Smooth muscle cell of the brain vasculature (primary cell): ENCODE results near the gene EBLN2.
"Not testable (repeated sequence)": the region's sequence is repeated elsewhere in the genome, so short reads cannot be mapped to it uniquely, and the experiment has no call there.

Experiments
- DNase-seq: peaks from one replicate; pipeline ENCODE4 v3.0.0-alpha.2; 2012; ENCODE audit warnings: low read depth, low spot score

The EBLN2 gene

DNA sequence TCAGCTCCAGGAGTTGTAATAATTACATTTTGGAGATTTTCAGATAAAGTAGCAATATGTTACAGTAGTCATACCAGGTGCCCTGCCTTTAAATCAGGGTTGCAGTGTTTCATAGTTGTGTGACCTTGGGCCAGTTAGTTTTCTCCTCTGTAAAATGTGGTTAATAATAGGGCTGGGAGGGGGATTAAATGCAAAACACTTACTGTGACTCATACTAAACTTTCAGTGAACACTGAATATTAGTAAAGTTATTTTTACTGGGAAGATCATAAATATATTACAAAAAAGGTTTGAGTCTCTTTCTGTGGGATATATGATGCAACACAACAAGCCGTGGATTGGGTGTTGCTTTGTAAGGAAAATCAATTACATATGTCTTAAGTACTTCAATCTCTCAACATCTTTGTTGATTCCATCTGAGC is 1.1 kb upstream of the EBLN2 start:
- DNase-seq: no peak

DNA sequence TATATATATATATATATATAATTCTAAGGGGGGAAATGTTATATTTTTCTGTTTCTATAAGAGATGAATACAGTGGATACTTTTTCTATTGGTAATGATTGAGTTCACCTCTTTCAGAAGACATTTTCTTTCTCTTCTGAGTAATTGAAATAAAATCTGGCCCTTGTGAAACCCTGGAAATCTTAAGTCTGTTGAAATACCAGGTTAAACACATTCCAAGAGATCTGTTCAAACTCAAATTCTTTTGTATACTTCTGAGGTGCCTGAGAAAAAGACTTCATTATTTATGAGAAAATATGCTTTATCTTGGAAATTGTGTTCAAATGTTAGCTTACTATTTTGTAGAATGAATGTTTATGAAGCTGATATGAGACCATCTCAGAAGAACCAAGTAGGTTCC is 4.8 kb downstream of the EBLN2 start:
- DNase-seq: not testable (repeated sequence)

DNA sequence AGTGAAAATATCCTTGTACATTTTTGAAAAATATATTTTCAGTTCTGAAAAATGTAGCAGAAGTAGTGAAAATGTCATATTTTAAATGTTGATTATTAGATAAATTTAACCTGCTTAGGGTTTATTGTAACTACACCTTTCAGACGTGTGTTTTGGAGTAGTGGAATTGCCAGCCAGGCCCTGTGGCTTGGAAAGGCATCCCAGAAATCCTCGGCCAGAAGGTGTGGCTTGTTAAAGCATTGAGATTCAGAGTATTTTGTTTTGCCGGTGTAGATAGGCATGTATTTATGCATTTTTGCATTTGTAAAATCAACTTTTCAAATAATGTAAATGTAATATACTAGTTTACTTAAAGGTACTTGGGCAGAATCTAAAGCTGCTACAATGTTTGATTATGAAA is 7.0 kb downstream of the EBLN2 start:
- no peak for DNase-seq

DNA sequence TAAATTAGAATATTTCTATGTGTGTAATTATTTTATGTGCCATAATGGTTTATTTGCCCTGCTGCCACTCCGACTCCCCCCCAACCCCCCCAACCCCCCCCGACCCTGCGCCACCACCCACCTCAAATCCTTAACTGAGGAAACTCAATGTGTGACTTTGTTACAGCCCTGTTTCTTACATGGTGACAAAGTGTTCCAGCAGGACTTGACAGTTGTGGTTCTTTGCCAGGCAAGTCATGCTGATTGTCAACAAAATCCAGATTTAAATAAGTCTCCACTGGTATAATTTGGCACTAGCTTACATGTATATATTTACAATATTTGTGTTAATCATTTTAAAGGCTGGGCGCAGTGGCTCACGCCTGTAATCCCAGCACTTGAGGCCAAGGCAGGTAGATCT is 7.7 kb downstream of the EBLN2 start:
- no peak for DNase-seq

DNA sequence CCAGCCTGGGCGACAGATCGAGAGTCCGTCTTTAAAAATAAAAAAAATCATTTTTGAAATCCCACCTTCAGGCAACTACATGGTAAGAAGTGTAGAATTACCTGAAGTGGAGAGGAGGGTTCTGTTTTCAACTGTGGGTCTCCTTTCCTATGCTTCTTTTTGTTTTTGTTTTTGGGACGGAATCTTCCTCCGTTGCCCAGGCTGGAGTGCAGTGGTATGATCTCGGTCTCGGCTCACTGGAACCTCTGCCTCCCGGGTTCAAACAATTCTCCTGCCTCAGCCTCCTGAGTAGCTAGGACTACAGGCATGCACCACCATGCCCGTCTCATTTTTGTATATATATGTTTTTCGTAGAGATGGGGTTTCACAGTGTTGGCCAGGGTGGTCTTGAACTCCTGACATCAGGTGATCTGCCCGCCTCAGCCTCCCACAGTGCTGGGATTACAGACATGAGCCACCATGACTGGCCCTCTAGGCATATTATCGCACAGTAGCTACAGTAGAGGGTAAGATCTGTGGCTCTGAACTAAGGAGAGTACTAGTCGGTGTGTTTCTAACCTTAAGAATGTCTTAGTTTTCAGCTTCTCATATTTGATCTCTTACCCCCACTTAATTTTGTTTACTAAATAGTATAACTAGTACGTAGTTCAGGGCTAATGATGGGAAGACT is 8.5 kb downstream of the EBLN2 start:
- DNase-seq: no peak

DNA sequence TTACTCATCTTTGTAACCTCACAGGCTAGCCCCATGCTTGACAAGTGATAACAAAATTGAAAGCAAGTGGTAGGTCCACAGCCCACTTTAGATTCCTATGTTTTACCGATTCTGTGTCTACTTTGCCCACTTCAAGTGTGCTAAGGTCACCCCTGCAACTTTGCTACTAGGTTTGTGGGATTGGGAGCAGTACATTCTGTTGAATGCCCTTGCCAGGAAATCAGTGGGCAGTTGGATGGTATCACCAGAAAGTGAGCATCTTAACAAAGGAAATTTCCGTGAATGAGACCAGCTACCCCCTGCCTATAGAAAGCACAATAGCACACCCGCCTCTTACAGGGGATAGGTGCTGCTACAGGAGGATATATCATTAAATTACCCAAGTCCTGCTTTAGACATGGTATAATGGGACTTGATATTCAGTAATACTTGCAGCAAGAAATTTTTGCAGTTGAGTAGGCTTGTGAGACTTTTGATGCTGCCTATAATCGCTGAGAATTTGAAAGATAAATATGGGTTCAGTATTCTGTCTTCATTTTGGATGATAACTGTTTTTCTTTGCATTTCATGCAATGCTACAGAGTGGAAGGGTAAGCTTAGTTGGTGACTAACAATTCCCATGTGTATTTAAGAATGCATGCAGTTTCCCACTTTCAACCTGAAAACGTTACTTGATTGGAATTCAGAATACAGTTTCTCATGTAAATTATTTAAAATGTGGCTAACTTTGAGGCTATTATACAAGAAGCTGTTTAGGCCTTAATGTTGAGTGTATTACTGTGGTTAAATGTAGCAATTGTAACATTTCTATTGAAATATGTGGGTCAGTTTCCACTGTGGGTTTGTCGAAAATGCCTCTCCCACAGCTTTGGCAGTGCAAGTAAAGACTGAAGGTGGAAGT is 9.5 kb downstream of the EBLN2 start:
- DNase-seq: no peak

DNA sequence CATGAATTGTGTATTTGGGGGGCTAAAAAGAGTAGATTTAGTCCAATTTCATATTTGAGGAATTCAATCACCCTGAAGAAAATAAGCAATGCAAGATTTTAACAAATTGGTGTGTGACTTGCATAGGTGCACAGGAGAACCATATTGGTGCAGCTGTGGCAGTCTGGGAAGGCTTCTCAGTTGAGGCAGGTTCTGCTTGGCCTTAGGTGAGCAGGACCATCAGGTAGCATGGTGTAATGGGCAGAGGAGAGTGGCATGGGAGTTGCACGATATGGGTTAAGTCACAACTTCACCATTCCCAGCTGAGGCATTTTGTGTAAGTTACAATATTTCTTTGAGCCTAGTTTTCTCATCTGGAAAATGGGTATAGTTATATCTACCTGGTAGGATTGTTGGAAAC is 10.5 kb downstream of the EBLN2 start:
- DNase-seq: no peak

DNA sequence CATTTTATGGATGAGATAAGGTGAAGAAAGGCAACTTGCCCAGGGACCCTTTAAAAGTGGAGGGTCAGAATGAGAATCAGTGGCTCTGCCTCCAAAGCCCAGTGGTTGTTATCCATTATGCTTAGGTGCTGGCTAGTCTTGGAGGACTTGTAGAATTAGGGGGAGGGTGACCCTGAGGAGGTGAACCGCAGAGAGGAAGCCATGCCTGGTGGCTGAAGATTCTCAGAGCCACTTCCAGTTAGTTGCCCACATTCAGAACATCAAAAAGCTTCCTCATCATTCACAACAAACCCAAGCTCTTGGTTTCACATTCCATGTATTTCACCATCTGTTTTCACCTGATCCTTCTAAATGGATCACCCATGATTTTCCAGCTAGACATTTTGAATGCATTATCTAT is 11.2 kb downstream of the EBLN2 start:
- no peak for DNase-seq

DNA sequence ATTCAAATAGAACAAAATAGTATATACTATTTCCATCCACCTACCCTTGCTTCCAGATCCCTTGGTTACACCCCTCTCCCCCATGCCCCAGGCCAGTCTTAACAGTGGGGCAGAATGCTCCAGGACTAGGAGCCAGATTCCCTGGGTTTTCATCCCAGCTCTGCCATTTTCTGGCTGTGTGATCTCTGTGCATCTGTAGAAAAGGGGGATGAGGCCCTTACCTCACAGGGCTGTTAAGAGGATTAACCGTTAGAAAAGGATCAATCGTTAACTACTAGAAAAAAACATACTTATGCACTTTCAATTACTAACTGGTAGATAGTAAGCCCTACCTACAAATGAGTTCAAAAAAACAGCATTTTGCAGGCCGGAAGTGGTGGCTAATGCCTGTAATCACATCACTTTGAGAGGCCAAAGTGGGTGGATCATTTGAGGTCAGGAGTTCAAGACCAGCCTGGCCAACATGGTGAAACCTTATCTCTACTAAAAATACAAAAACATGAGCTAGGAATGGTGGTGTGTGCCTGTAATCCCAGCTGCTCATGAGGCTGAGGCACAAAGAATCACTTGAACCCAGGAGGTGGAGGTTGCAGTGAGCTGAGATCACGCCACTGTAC is 11.7 kb downstream of the EBLN2 start:
- DNase-seq: no peak

DNA sequence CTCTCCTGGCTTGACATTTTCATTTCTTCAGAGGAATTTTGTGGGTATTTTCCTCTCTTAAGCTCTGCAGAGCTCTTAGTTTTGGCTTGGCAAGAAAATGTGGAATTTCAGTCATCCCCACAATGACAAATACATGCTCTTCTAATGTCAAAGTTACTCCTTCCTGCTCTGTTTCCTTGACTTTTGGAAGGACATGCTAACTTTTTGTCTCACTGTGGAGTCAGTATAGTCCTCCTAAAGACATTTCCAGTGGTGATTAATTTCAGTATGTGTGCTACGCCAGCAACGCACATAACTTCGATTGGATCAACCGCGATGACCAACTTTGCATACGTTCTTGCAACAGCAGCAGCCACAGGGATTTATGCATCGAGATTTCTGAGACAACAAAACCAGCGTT is 13.3 kb downstream of the EBLN2 start:
- DNase-seq: no peak

DNA sequence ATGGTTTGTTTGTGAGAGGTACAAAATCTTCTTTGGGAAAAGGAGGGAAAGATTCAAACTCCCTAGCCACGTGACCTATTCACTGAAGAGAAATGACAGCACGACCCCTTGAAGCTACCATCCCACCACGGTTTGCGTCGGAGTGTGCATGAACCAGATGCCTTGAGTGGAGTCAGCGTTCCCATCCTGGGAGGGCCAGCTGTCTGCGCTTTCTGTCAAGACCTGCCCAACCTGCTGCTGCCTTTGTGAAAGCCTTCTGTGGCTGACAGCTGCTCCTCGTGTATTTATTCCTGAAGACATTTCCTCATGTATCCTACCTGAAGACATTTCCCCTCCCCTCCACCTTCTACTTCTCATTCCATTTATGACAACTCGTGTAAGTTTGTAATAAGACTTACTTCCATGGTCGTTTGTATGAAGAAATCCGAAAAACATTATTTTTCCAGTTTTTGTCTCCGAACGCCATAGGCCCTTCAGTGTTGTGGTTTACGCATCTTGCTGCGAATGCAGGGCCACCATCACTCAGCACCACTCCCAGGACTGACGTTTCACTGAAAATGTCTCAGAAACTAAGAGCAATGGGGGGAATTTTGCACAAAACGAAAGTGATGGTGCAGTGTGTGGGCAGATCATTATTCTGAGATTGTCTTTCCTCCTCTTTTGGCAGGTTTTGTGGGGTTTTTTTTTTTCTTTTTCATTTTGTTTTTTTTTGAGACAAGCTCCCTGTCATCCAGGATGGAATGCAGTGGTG is 18.9 kb downstream of the EBLN2 start:
- DNase-seq: no peak

DNA sequence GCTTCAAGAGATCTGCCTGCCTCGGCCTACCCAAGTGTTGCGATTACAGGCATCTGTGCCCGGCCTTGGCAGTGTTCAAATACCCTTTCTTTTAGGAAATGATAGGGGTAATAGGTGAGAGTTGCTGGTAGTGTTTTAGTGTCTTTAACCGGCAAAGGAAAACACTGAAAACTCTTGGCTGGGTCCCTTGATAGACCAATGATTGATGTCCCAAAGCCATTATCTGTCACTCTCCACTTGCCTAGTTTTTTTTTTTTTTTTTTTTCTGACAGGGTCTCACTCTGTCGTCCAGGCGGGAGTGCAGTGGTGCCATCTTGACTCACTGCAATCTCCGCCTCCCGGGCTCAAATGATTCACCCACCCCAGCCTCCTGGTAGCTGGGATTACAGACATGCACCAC is 19.7 kb downstream of the EBLN2 start:
- DNase-seq: no peak

DNA sequence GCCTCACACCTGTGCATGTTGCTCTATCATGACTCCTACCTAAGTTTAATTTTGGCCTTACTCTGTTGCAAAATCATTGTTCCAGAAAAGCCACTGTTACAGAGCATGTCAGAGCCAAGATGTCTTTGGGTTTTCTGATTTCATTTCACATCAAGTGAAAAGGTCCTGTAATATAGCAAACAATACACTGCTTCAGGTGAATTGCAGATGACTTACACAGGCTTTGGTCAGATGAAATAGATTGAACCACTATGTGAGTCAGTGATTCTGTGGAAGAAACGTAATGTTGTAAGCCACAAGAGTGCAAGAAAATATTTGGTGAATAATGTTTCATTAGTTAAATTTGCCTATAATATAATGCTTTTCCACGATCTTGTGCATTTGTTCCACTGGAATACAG is 22.7 kb downstream of the EBLN2 start:
- no peak for DNase-seq

DNA sequence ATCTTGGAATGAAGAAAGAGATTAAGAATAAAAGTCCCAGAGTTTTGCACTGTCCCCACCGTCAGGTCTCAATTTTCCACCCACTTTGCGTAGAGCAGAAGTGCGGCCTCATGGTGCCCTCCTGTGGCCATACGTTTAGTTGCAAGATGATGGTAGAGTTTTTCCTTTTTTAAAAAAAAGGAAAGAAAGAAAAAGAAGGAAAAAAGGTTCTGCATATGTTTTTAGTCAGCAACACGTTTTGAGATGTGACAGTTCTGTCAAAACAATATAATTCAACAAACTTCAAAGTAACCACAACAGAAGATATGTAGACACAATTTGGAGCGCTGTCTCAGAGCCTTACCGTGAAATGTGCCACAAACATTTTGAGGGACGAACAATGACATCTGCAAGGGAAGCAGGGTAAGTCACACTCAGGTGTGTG is 24.6 kb downstream of the EBLN2 start:
- DNase-seq: no peak

DNA sequence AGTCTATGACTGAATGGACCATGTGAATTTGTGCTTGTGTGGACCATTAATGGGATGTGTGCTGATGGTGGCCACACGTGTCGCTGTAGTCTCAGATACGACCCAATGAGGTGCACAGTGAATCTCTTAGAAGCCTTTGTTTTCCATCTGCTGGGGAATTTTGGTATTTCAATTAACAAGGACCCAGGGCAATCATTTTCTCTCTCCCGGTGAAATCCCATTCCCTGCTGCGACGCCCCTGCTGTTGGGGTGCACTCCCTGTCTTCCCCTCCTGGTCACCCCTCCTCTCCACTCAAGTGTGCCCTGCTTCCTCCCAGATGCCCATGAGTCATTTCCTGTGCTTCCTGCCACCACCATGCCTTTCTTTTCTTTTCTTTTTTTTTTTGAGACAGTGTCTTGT is 32.7 kb downstream of the EBLN2 start:
- no peak for DNase-seq

DNA sequence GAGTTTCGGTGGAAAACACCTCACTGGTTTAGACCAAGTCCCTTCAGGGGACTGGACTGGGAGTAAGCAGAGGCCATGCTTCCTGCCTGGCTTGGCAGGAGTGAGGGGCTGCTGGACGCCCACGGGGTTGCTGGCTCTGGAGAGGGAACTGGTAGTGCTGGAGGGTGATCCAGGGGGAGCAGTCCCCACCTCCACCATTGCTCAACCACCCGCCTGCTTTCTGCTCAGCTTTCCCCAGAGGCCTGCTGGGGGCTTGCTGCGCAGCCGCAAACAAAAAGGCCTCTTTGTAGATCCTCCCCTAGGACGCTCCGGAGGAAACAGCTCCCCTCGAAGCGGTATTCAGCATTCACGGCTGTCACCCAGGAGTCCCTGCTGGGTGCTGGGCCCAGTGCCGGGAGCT is 33.5 kb downstream of the EBLN2 start:
- DNase-seq: no peak

DNA sequence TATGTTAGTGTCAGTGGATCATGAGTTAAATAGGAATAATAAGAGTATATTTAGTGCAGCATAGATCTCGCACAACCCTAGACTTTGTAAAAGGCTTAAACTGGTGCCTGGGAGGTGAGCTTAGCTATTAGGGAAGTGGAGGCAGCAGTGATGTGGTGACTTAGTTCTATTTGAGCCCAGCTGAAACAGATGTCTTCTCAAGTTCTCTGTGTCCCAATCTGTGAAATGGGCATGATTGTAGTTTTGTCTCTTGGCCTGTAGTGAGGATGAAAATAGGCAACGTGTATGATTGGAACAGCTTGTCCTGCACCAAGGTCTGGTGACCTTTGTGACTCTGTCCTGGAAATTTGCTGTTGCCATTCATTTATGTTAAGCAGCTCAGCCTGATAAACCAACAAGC is 34.7 kb downstream of the EBLN2 start:
- DNase-seq: no peak

DNA sequence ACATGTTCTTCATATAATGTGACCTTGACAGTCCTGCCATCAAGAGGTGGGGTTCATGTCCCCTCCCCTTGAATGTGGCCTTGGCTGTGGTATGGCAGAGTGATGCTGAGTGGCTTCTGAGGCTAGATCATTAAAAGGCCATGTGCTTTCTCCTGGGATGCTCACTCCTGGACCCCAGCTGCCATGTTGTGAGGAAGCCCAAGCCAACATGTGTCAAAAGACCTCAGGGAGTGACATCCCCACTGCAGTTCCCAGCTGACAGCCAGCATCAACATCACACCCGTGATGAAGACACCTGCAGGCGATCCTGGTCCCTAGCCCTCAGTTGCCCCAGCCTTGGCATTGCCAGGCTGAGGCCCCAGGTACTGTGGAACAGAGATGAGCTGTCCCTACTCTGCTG is 36.6 kb downstream of the EBLN2 start:
- no peak for DNase-seq

DNA sequence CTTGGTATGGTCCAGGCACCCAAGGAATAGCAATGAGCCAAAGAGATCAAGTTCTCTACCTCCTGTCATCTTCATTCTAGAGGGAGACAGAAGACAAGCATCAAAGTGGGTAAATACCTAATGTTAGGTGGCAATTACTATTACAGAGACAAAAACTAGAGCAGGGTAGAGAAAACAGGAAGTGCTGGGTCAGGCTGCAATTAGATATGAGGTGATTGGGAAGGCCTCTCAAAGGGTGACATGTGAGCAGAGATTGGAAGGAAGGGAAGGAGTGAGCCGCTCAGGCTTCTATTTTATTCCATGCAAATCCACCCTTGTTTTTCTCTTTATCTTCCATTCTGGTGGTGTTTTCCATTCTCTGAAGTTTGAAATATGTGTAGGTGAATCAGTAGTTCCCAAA is 37.4 kb downstream of the EBLN2 start:
- DNase-seq: no peak

DNA sequence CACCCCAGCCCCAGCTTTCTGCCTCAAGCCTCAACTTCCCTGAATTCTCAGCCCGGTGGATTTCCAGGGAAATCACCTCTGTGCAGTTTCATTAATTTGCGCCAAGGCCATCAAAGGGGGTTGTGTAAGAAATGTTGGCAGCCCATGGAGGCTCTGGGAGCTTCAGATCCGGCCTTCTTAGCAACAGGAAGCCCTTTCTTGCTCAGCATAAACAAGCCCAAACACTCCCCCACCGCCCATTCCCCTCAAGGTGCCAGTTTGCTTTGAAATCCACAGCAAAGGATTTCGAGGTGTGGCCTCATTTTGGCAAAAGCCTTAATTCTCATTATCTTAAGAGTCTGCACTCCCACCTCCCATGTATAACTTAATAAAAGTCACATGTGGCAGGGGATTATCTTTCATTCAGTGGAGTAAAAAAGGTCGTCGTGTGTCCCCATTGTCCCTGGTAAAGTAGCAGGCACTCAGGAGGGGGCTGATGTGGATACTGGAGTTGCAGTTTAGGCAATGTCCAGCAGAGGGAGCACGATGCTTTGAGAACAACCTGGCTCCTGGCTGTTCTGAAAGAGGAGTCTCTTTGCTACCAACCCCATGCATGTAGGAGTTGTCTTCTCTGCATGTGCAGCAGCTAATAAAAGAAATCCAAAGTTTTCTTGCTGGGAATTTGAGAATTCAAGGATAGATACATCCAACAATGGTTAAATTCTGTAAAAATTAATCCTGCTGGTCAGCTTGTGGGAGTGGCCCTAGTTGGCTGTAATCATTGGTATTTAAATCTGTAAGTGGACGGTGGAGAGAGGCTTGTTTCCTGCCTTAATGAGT is 39.5 kb downstream of the EBLN2 start:
- peak; percentile 41 for DNase-seq

DNA sequence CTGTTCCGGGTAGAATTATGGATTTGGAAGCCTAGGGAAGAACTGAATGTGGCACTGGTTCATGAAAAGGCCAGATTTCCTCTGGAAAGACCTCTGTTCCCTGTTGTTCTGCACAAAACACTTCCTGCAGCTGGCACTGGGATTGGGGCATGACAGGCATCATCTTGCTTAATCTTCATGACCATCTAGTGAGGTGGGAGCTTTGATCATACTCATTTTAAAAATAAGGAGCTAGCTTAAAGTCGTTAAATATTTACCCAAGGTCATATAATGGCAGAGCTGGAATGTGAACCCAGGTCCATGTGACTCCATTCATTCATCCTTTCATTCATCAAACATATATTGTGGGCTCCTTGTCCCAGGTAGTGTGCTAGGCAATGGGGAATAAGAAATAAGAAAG is 40.4 kb downstream of the EBLN2 start:
- no peak for DNase-seq
